HG02759 (cell line): ENCODE results near the gene BCO1.

ENCODE experiments used
- ATAC-seq: cut with Tn5 transposase; IDR thresholded peaks from one replicate; pipeline ENCODE4 v1.9.1; 2021; ENCODE audit warnings: mild to moderate bottlenecking, moderate library complexity; ENCODE audit not compliant: unreplicated experiment

The BCO1 gene

GRCh38 chr16:81314603-81315270, 76.2 kb downstream of the BCO1 start, which contains the start of gene GAN:
GAN (plus strand) TSS chr16:81314962; CDS start chr16:81315114, 152 bp downstream.
- ATAC-seq, result peak; percentile 94

GRCh38 chr16:81315271-81316175, 77.0 kb downstream of the BCO1 start:
- peak; percentile 37 for ATAC-seq

GRCh38 chr16:81316176-81316496, 77.6 kb downstream of the BCO1 start:
- no peak for ATAC-seq

GRCh38 chr16:81318711-81319110, 80.2 kb downstream of the BCO1 start:
- ATAC-seq, result no peak

DNA sequence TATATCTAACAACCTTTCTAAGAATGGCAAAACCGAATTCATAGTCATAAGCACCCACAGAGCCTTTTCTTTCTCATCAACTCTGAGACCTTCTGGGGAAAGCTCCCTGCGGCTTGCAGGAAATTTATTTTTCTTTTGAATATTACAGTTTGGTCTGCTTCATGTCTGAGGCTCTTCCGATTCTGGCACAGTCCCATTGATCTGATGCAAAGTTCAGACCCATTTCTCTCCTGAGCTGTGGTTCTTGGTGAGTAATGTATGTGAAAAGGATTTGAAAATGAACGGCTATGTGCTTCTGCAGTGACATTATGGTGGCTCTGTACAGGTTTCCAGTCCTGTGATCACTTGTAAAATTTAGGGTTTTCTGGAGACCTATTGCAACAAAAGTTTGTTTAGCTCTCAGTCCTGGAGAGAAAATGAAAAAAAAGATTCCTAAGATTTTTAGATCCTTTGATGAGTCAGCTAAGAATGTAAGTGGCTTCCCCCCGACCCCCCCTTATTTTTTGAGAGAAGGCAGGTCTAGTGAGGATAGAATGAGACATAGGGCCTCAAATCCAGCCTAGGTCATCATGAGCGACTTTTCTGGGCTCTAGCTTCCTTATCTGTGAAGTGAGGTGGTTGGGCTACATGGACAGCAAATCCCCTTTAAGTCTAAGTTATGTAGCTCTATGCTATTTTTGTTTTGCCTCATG, 80.9 kb downstream of the BCO1 start:
- ATAC-seq, result no peak

DNA sequence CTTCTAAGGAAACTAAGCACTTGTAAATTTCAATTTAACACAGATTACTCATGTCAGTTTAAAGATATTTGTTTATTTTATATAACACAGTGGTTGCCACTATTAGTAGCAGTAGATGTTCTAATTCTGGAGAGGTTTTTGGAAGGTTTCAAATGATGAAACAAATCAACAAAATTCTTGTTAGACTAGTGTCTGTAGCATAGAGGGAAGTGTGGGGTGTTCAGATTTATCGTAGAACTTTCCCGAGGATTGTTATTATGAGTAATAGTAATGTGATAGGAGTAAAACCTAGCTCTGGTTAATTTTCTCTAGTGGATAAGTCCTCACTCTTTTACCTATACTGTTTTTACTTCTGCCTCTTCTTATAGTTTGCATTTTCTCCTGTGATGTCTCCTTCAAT, 82.5 kb downstream of the BCO1 start:
- ATAC-seq, result no peak

GRCh38 chr16:81321536-81321935, 83.0 kb downstream of the BCO1 start:
- ATAC-seq, result no peak

GRCh38 chr16:81324808-81325207, 86.3 kb downstream of the BCO1 start:
- no peak for ATAC-seq

DNA sequence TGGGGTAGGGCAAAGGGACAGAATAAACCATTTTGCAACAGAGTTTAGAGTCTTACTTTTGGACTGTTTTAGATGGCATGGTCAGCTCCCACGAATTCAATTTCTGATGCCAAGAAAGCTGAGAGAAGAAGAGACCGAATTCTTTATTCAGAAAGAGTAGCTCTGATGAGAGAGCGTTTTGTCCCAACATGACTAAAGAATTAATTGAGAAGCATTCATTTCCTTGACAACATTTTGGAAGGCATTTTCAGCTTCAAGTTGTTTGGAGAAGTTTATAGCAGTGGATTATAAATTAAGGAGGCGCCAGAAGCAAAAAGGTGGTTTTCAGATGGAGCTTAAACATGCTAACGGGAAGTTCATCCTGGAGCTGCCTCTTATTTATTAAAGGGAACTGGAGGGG, 88.5 kb downstream of the BCO1 start:
- ATAC-seq, result no peak

DNA sequence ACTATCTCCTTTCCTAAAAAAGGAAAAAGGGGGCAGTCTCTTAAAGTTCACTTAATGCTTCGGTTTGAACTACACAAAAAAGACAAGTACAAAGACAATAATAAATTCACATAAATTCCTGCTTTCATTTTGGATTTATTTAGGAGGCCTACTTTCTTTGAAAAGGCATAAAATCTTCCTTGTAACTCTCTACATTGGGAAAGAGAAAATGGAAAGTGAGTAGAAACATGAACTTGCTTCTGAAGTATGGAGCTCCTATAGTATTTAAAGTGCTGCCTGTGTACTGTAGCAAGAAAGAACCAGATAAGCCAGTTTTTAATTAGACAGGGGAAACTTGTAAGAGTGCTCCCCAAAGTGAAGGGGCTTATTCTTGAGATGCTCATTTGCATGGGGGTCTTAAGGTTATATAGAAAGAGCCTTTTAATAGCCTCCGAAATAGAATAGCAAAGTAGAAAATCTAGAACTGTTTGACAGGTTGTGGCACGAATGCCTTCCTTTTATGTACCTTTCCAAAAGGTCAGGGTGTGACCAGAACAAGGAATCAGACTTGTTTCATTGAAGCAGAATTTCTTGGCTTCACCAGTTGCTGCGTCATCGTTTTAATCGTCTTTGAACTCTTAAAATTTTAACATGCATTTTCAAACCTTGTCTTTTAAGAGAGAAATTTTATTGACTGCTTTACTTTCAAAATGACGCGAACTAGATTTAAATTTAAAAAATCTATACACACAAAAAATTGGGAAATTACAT, 89.1 kb downstream of the BCO1 start:
- no peak for ATAC-seq

DNA sequence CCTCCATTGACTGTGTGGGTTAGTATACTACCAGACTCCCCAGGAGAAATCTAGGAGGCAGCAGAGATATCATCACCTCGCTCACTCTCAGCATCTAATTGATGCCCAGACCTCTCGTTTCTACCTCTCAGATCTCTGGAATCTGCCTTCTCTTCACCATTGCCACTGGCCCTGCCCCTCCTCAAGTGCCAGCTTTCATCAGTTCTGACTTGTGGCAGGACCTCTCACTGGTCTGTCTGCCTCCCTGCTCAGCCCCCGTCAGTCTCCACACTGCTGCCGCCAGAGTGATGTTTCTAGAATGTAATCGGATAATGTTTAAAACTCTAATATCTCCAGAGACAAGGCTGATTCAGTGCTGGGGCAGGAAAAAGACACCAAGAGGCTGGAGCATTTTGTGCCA, 91.5 kb downstream of the BCO1 start:
- ATAC-seq, result no peak

- ATAC-seq, result no peak
Measured at GRCh38 chr16:81333356-81333755, 94.9 kb downstream of the BCO1 start.

- no peak for ATAC-seq
Measured at GRCh38 chr16:81335669-81336068, 97.2 kb downstream of the BCO1 start.

DNA sequence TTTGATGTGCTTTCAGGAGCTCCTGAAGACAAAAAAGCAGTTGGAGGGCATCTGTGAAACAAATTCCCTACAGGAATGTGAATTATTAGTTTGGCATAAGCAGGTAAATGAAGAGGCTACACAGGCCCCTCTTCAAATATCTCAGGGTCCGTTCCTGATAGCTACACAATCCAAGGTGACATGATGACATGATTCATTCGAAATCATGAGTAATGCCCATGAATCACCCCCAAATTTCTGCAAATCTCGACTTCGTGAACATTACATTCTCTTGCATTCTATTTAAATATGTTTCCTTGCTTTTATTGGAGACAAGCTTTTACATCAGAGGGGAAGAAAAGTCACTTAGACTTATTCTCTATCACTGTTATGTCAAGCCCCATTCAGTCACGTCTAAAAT, 98.6 kb downstream of the BCO1 start:
- ATAC-seq, result no peak
